Heart right ventricle (tissue), 16 donors: ENCODE results near the gene CAPN5. TPM values are rescaled to one million over a fixed set of nuclear protein-coding genes. Genes with fewer than 3 reads are reported as not detected.

Source experiments
- ATAC-seq, 8 donors: fragments of 200-7000 bp; cut with Tn5 transposase; one replicate each; pipeline ENCODE4 v1.9.1; 2020; ENCODE audit warnings: mild to moderate bottlenecking in 8 of 8, moderate library complexity in 8 of 8, moderate number of reproducible peaks in 1 of 8
- DNase-seq, 2 donors: peaks; one replicate each; pipeline ENCODE4 v3.0.0-alpha.2; 2020
- H3K27ac ChIP-seq, 10 donors: fragments of 200-600 bp; sonication (generic) in 2 of 10; one replicate each; pipeline versions ENCODE4 v1.5.0 to v1.8.0; 2020 to 2022; ENCODE audit warnings: mild to moderate bottlenecking in 3 of 10
- H3K27me3 ChIP-seq, 7 donors: fragments of 200-600 bp; one replicate each; pipeline ENCODE4 v1.8.0; 2021 to 2022; ENCODE audit warnings: mild to moderate bottlenecking in 2 of 7
- H3K36me3 ChIP-seq, 9 donors: fragments of 200-600 bp; sonication (generic) in 1 of 9; one replicate each; pipeline versions ENCODE4 v1.5.0 to v1.8.0; 2020 to 2022; ENCODE audit warnings: mild to moderate bottlenecking in 2 of 9
- H3K4me1 ChIP-seq, 9 donors: fragments of 200-600 bp; sonication (generic) in 1 of 9; one replicate each; pipeline versions ENCODE4 v1.5.0 to v1.8.0; 2020 to 2022; ENCODE audit warnings: mild to moderate bottlenecking in 4 of 9
- H3K4me3 ChIP-seq, 10 donors: fragments of 200-600 bp; sonication (generic) in 2 of 10; one replicate each; pipeline versions ENCODE4 v1.5.0 to v1.8.0; 2020 to 2022; ENCODE audit warnings: mild to moderate bottlenecking in 7 of 10, moderate library complexity in 2 of 10
- H3K9me3 ChIP-seq, 11 donors: fragments of 200-600 bp in 10 of 11; sonication (generic) in 2 of 11; one replicate each; pipeline versions ENCODE4 v1.5.0 to v1.8.0; 2013 to 2022; ENCODE audit warnings: mild to moderate bottlenecking in 2 of 11, control low read depth in 1 of 11, moderate library complexity in 1 of 11
- WGBS, 2 donors: extraction: QIAGEN DNeasy Blood & Tissue Kit; methylation state at CpG; one replicate each; pipeline ENCODE4 v1.1.7; 2013; ENCODE audit warnings: inconsistent platforms in 1 of 2; 5-methylcytosine and 5-hydroxymethylcytosine counted together
- intact Hi-C, 10 donors: fragments of 100-400 bp; cut with DNase I; formaldehyde crosslinking; loops; one replicate each; pipeline versions ENCODE4 v1.11.1 to v1.14.2; 2022
- polyA plus RNA-seq, 2 donors: library from polyadenylated mRNA; stranded (reverse); fragments of 200-250 nt; gene quantifications; one replicate each; pipeline ENCODE4 v1.2.3, GENCODE V29; 2013
- total RNA-seq, 10 donors: library from RNA; stranded (reverse); fragmentation: NEBNext Ultra II Directional in 3 of 10; extraction: Animal tissue kit (Norgen Biotek cat#: 25700) in 3 of 10; gene quantifications; one replicate each; pipeline versions ENCODE4 v1.2.1 to v1.2.4, GENCODE V29; 2021 to 2023
- TF ChIP-seq, protein P1 (sequence below), 9 donors: fragments of 200-600 bp; sonication (generic) in 2 of 9; IDR thresholded peaks; one replicate each; pipeline versions ENCODE4 v1.5.0 to v1.8.0; 2021 to 2022; ENCODE audit warnings: antibody characterized with exemption in 9 of 9, mild to moderate bottlenecking in 5 of 9, moderate library complexity in 1 of 9
- donor health status: Arrhythmogenic right ventricular cardiomyopathy.
- donor health status: ischemic (EF 13 %, LVEDD 7.1; RV severe dilation, severe dysfunction).
- donor health status: healthy with polysubstance abuse.
- donor health status: DM: no; HTN: yes; CAD: no.
- donor health status: DM: no; HTN: no; CAD: no.
- donor health status: ischemic (EF 25% LVEDD 6.9; RV normal size, moderate dysfunction).
- donor health status: ischemic (EF 25% LVEDD 5.7; RV mildly dilated, moderate dysfunction).
- donor health status: healthy.
- donor health status: DM: yes; HTN: yes; CAD: no.
- donor health status: Ischemic cardiomyopathy.
- donor health status: ischemic (EF 35%, LVEDD 5.7; RV mildly dilated, moderate dysfunction).
- donor health status: nonischemic (EF 11% LVEDD 7.7; RV severe dilation, severe dysfunction).
- donor health status: DM: yes; HTN: yes; CAD: no.
- donor health status: PGD.
- donor health status: ischemic (EF 29% LVEDD 5.4; RV normal size, mild dysfunction).
- donor health status: nonischemic (EF 23%, LVEDD 6.1; RV moderate dilation, normal function).

CAPN5 gene
- total and polyA plus RNA-seq, 12 donors, result 1.8 to 3.6 (median 2.6) TPM

DNA sequence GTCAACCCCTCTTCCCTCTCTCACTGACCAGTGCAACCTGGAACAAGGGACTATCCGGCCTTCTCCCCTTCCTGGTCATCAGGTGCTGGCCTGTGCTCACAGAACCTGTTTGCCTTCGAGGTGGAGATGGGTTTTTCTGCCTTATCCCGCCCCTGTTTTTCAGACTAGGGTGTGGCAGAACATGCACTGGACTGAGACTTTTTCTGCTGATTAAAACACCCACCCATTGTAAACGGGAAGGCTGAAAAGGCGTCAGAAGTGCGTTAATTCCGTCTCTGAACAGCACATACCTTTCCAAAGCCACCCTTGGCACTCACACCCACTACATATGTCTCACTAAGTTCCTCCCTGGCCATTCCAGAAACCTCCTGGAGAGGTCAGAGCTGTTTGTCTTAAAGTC, 36.9 kb upstream of the CAPN5 start:
- H3K4me3 ChIP-seq, result no peak overlapping the region
- H3K9me3 ChIP-seq, result no peaks in the 10 kb centered on the region
- TF ChIP-seq, protein P1, sequence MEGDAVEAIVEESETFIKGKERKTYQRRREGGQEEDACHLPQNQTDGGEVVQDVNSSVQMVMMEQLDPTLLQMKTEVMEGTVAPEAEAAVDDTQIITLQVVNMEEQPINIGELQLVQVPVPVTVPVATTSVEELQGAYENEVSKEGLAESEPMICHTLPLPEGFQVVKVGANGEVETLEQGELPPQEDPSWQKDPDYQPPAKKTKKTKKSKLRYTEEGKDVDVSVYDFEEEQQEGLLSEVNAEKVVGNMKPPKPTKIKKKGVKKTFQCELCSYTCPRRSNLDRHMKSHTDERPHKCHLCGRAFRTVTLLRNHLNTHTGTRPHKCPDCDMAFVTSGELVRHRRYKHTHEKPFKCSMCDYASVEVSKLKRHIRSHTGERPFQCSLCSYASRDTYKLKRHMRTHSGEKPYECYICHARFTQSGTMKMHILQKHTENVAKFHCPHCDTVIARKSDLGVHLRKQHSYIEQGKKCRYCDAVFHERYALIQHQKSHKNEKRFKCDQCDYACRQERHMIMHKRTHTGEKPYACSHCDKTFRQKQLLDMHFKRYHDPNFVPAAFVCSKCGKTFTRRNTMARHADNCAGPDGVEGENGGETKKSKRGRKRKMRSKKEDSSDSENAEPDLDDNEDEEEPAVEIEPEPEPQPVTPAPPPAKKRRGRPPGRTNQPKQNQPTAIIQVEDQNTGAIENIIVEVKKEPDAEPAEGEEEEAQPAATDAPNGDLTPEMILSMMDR (IDR thresholded peaks at IDR 0.05), result no peak
- peaks cover 0 to 6% (median 0%) of the 10 kb centered on the region in 9 donors for H3K4me1 ChIP-seq
- H3K27ac ChIP-seq, result no peak overlapping the region
- H3K27me3 ChIP-seq, result peaks cover 0 to 24% (median 18%) of the 10 kb centered on the region in 7 donors
- ATAC-seq, result no peak
- intact Hi-C loops, result loop anchor here in 1 of 10 donors (10.0 kb wide), 2 partner anchors 105 to 215 kb away; no protein-coding TSS in a partner anchor
- DNase-seq, result no peak
- no peaks in the 10 kb centered on the region for H3K36me3 ChIP-seq
- 74 to 84% methylated on average over 7 of the region's 7 CpGs for WGBS, 2 donors

DNA sequence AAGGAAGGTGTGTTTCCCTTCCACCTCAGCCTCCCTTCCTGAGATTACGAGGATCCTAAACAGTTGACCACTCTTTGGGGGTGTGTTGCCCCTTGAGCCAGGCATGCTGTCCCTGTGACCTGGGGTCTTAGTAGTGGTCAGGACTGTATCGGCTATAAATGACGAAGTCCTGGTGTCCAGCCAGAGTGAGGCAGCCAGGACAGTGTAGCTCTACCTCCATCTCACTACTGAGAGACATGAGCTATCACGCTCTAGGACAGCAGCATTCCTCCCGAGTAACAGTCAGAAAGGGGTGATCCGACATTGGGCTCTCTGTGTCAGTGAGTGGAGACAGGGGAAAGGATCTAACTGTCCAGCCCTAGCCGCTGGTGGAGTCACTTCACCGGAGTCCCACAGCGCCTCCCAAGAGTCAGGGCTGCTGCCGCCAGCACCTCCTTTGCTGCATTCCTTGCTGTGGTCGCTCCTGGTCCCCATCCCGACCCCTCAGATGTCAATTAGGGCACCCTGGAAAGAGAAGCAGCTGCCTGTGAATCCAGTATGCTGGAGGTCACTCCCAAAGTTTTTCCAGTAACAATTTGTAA, 35.8 kb upstream of the CAPN5 start:
- peaks cover 0 to 29% (median 19%) of the 10 kb centered on the region in 7 donors for H3K27me3 ChIP-seq
- H3K27ac ChIP-seq, result no peak overlapping the region
- no peaks in the 10 kb centered on the region for H3K9me3 ChIP-seq
- no peaks in the 10 kb centered on the region for H3K36me3 ChIP-seq
- DNase-seq, result no peak
- WGBS, 2 donors, result 75 to 81% methylated on average over 12 of the region's 12 CpGs
- ATAC-seq, result no peak
- H3K4me3 ChIP-seq, result no peak overlapping the region
- intact Hi-C loops, result loop anchor here in 1 of 10 donors (10.0 kb wide), 2 partner anchors 106 to 216 kb away; no protein-coding TSS in a partner anchor
- TF ChIP-seq, protein P1 (IDR thresholded peaks at IDR 0.05), result no peak
- peaks cover 0 to 6% (median 0%) of the 10 kb centered on the region in 9 donors for H3K4me1 ChIP-seq

DNA sequence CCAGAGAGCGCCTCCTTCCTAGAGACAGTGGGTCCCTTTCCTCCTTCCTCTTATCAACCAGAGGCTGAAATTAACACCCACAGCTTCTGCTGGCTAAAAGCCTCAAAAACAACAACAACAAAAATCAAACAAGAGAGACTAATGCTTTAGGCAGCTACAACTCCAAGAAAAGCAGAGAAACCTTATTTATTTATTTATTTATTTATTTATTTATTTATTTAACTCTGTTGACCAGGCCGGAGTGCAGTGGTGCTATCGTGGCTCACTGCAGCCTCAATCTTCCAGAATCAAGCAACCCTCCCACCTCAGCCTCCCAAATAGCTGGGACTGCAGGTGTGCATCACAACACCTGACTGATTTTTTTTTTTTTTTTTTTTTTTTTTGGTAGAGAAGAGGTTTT, 35.2 kb upstream of the CAPN5 start:
- TF ChIP-seq, protein P1 (IDR thresholded peaks at IDR 0.05), result no peak
- Histone ChIP-seq H3K36me3 (no peaks in the 10 kb centered on the region), H3K4me3 (no peak overlapping the region), H3K27ac (no peak overlapping the region), H3K9me3 (no peaks in the 10 kb centered on the region), H3K27me3 (peaks cover 0 to 34% (median 21%) of the 10 kb centered on the region in 7 donors), H3K4me1 (peaks cover 0 to 5% (median 0%) of the 10 kb centered on the region in 9 donors)
- DNase-seq (no peak), ATAC-seq (no peak)
- 87 to 97% methylated on average over 3 of the region's 3 CpGs for WGBS, 2 donors
- intact Hi-C loops, result loop anchor here in 1 of 10 donors (10.0 kb wide), 2 partner anchors 107 to 217 kb away; no protein-coding TSS in a partner anchor

DNA sequence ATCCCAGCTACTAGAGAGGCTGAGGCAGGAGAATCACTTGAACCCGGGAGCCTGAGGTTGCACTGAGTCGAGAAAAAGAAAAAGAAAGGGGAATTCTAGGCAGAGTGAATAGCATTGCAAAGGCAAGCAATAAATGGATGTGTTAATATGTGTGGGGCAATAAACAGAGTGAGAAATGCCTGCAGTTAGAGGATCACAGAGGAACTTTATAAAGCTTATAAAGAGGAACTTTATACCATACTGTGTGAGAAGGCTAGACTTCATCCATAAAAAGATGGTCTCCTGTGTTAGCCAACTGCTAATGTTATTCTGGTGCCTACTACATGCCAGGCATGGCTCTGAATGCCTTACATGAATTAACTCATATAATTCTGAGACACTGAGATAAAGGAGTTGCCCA, 31.7 kb upstream of the CAPN5 start:
- Histone ChIP-seq H3K9me3 (no peaks in the 10 kb centered on the region), H3K36me3 (no peaks in the 10 kb centered on the region), H3K4me1 (peaks cover 2 to 12% (median 8%) of the 10 kb centered on the region in 9 donors), H3K27me3 (peaks cover 5 to 56% (median 44%) of the 10 kb centered on the region in 7 donors), H3K4me3 (no peak overlapping the region), H3K27ac (no peak overlapping the region)
- TF ChIP-seq, protein P1 (IDR thresholded peaks at IDR 0.05), result no peak
- WGBS, 2 donors, result 92% methylated on average over 2 of the region's 2 CpGs
- no peak for ATAC-seq
- DNase-seq, result no peak
- intact Hi-C loops, result loop anchor here in 1 of 10 donors (10.0 kb wide), 2 partner anchors 110 to 220 kb away; no protein-coding TSS in a partner anchor
